Measurements from ENCODE around the gene DNAJB5. TPM values are rescaled to one million over a fixed set of nuclear protein-coding genes. Genes with fewer than 3 reads are reported as not detected.
"Not testable (repeated sequence)": the region's sequence is repeated elsewhere in the genome, so short reads cannot be mapped to it uniquely, and the experiment has no call there.

The DNAJB5 gene
- polyA plus RNA-seq, 1 experiment = 6.1 TPM

GRCh38 chr9:35010351-35010958, 20.9 kb downstream of the DNAJB5 start:
- TF ChIP-seq CTCF (IDR thresholded peaks at IDR 0.05; ENCODE audit: insufficient read depth, low read depth, low read length) = no peak
- POLR2A ChIA-PET = no interaction called here
- no peak for DNase-seq (ENCODE audit: low read depth)
- Histone ChIP-seq H3K36me3 (ENCODE audit: control insufficient read depth, insufficient read depth, low read length) (peaks cover 2% of the 10 kb centered on the region; the same call in 1 of the 2 replicates), H3K27me3 (ENCODE audit: control insufficient read depth, insufficient read depth, low read length) (no peaks in the 10 kb centered on the region), H3K4me3 (ENCODE audit: low read depth, low read length) (no peak overlapping the region)
- CTCF ChIA-PET = interaction anchor here (0.8 to 1.8 kb wide), 2 partner anchors 15 to 80 kb away, joined by 3 to 6 read pairs; no protein-coding TSS in a partner anchor

GRCh38 chr9:35014517-35014916, 25.0 kb downstream of the DNAJB5 start:
- H3K36me3 ChIP-seq (ENCODE audit: control insufficient read depth, insufficient read depth, low read length) = peaks cover 2% of the 10 kb centered on the region; the same call in 1 of the 2 replicates
- no peak overlapping the region for H3K4me3 ChIP-seq (ENCODE audit: low read depth, low read length)
- no peaks in the 10 kb centered on the region for H3K27me3 ChIP-seq (ENCODE audit: control insufficient read depth, insufficient read depth, low read length)
- no peak for TF ChIP-seq CTCF (IDR thresholded peaks at IDR 0.05; ENCODE audit: insufficient read depth, low read depth, low read length)
- ChIA-PET CTCF (no interaction called here), POLR2A (no interaction called here)
- DNase-seq (ENCODE audit: low read depth) = no peak

GRCh38 chr9:35023443-35023842, 33.9 kb downstream of the DNAJB5 start:
- CTCF ChIA-PET; DNase-seq (ENCODE audit: low read depth); POLR2A ChIA-PET: not testable (repeated sequence)

GRCh38 chr9:35026671-35027070, 37.1 kb downstream of the DNAJB5 start:
- no peak overlapping the region for H3K4me3 ChIP-seq (ENCODE audit: low read depth, low read length)
- H3K27me3 ChIP-seq (ENCODE audit: control insufficient read depth, insufficient read depth, low read length) = no peaks in the 10 kb centered on the region
- DNase-seq (ENCODE audit: low read depth) = no peak
- CTCF ChIA-PET = interaction anchor here (0.9 to 6.0 kb wide), 2 partner anchors 24 kb away, joined by 3 to 21 read pairs; no protein-coding TSS in a partner anchor
- TF ChIP-seq CTCF (IDR thresholded peaks at IDR 0.05; ENCODE audit: insufficient read depth, low read depth, low read length) = no peak
- peaks cover 2% of the 10 kb centered on the region; the same call in 1 of the 2 replicates for H3K36me3 ChIP-seq (ENCODE audit: control insufficient read depth, insufficient read depth, low read length)
- POLR2A ChIA-PET = interaction anchor here (0.6 kb wide), 1 partner anchor 10 kb away, joined by 5 read pairs; no protein-coding TSS in a partner anchor

More at GRCh38 chr9:35023443-35023842, 33.9 kb downstream of the DNAJB5 start:
- not testable (repeated sequence) for H3K36me3 ChIP-seq (ENCODE audit: control insufficient read depth, insufficient read depth, low read length); H3K27me3 ChIP-seq (ENCODE audit: control insufficient read depth, insufficient read depth, low read length); H3K4me3 ChIP-seq (ENCODE audit: low read depth, low read length)

- no peaks in the 10 kb centered on the region for H3K27me3 ChIP-seq (ENCODE audit: control insufficient read depth, insufficient read depth, low read length)
- no peak for DNase-seq (ENCODE audit: low read depth)
- no peak for TF ChIP-seq CTCF (IDR thresholded peaks at IDR 0.05; ENCODE audit: insufficient read depth, low read depth, low read length)
- H3K36me3 ChIP-seq (ENCODE audit: control insufficient read depth, insufficient read depth, low read length) = peaks cover 2% of the 10 kb centered on the region; the same call in 1 of the 2 replicates
- POLR2A ChIA-PET = interaction anchor here (0.6 to 0.8 kb wide), 2 partner anchors 9 to 306 kb away, joined by 3 read pairs; no protein-coding TSS in a partner anchor
- CTCF ChIA-PET = interaction anchor here (1.6 to 6.0 kb wide), 3 partner anchors 9 to 23 kb away, joined by 4 to 21 read pairs (median 7); no protein-coding TSS in a partner anchor
- no peak overlapping the region for H3K4me3 ChIP-seq (ENCODE audit: low read depth, low read length)
These were observed 37.8 kb downstream of the DNAJB5 start for GRCh38 chr9:35027374-35027773.

Data from BJ (cell line).